IMR-90 (cell line): ENCODE measurements around the gene OR11A1. TPM values are rescaled to one million over a fixed set of nuclear protein-coding genes. Genes with fewer than 3 reads are reported as not detected.

Experiments used
- ATAC-seq: fragments of 200-7000 bp; cut with Tn5 transposase; 2 replicates; pipeline ENCODE4 v1.9.1; 2020; ENCODE audit warnings: low read depth, mild to moderate bottlenecking, moderate library complexity
- BruUV-seq: library from RNA; stranded (reverse); fragments of 400-500 nt; replicated peaks from 2 replicates; lab custom pipeline; 2021; lab: Mats Ljungman, UMichigan
- CTCF ChIA-PET: fragments of 300-600 bp; formaldehyde crosslinking; extraction: SDS; loops from one replicate; lab custom pipeline; 2021; ENCODE audit warnings: antibody characterized with exemption; lab: Yijun Ruan, JAX
- POLR2A ChIA-PET: fragments of 300-600 bp; sonication (Branson Sonifier 250); formaldehyde crosslinking; loops from one replicate; lab custom pipeline; 2022; ENCODE audit warnings: antibody characterized with exemption; ENCODE audit not compliant: unreplicated experiment; lab: Charles Lee
- DNase-seq: peaks from one replicate; pipeline ENCODE4 v3.0.0; 2013
- H2AFZ ChIP-seq: replicated peaks from 2 replicates; pipeline ENCODE3; 2013; ENCODE audit warnings: low read length, mild to moderate bottlenecking; ENCODE audit not compliant: poor library complexity
- H2AK5ac ChIP-seq: 2 replicates; pipeline ENCODE4 v1.6.1; 2013; ENCODE audit warnings: low read depth, low read length, inconsistent platforms
- H2AK9ac ChIP-seq: replicated peaks from 2 replicates; pipeline ENCODE3; 2013; ENCODE audit warnings: mild to moderate bottlenecking, low read depth, low read length, moderate library complexity; ENCODE audit not compliant: poor library complexity
- H2BK120ac ChIP-seq: 2 replicates; pipeline ENCODE4 v1.6.1; 2013; ENCODE audit warnings: low read depth, low read length, inconsistent platforms
- H2BK15ac ChIP-seq: 3 replicates; pipeline ENCODE4 v1.6.1; 2013; ENCODE audit warnings: low read depth, low read length, inconsistent platforms
- H2BK20ac ChIP-seq: 2 replicates; pipeline ENCODE4 v1.6.1; 2013; ENCODE audit warnings: low read depth, mild to moderate bottlenecking, inconsistent platforms, low read length, moderate library complexity
- H2BK5ac ChIP-seq: 2 replicates; pipeline ENCODE4 v1.6.1; 2013; ENCODE audit warnings: mild to moderate bottlenecking, low read depth, low read length, inconsistent platforms; ENCODE audit not compliant: poor library complexity, severe bottlenecking
- H3K14ac ChIP-seq: replicated peaks from 2 replicates; pipeline ENCODE4 v1.6.1; 2013; ENCODE audit warnings: low read depth, low read length, inconsistent platforms
- H3K18ac ChIP-seq: 2 replicates; pipeline ENCODE4 v1.6.1; 2013; ENCODE audit warnings: low read depth, low read length, control low read depth
- H3K23ac ChIP-seq: 2 replicates; pipeline ENCODE4 v1.6.1; 2013; ENCODE audit warnings: low read depth, low read length, inconsistent platforms
- H3K27ac ChIP-seq: 2 replicates; pipeline ENCODE4 v1.5.1; 2013; ENCODE audit warnings: mild to moderate bottlenecking, control low read depth, low read length; ENCODE audit not compliant: insufficient read depth
- H3K27me3 ChIP-seq: 2 replicates; pipeline ENCODE4 v1.6.1; 2013; ENCODE audit warnings: low read length; ENCODE audit not compliant: control insufficient read depth, insufficient read depth
- H3K36me3 ChIP-seq: 2 replicates; pipeline ENCODE4 v1.6.1; 2013; ENCODE audit warnings: low read length, mixed read lengths; ENCODE audit not compliant: control insufficient read depth, insufficient read depth
- H3K4ac ChIP-seq: 2 replicates; pipeline ENCODE4 v1.6.1; 2013; ENCODE audit warnings: low read depth, low read length, inconsistent platforms
- H3K4me1 ChIP-seq: 2 replicates; pipeline ENCODE4 v1.6.1; 2013; ENCODE audit warnings: low read length, mixed read lengths; ENCODE audit not compliant: control insufficient read depth, insufficient read depth
- H3K4me2 ChIP-seq: 2 replicates; pipeline ENCODE4 v1.6.1; 2013; ENCODE audit warnings: low read depth, mild to moderate bottlenecking, control low read depth, low read length, moderate library complexity
- H3K4me3 ChIP-seq: 2 replicates; pipeline ENCODE4 v1.5.1; 2013; ENCODE audit warnings: low read depth, mild to moderate bottlenecking, control low read depth, low read length, moderate library complexity; ENCODE audit not compliant: insufficient read depth
- H3K56ac ChIP-seq: 2 replicates; pipeline ENCODE4 v1.6.1; 2013; ENCODE audit warnings: low read length, inconsistent platforms; ENCODE audit not compliant: insufficient read depth; ENCODE audit errors: extremely low read depth
- H3K79me1 ChIP-seq, 2 experiments: 2 replicates each; pipeline ENCODE4 v1.6.1; 2013; ENCODE audit warnings: low read length in 2 of 2, inconsistent platforms in 1 of 2, low read depth in 1 of 2
- H3K9ac ChIP-seq: 2 replicates; pipeline ENCODE4 v1.6.1; 2013; ENCODE audit warnings: low read depth, low read length, control low read depth
- H3K9me1 ChIP-seq: 2 replicates; pipeline ENCODE4 v1.6.1; 2013; ENCODE audit warnings: low read length, inconsistent platforms; ENCODE audit not compliant: insufficient read depth
- H3K9me3 ChIP-seq: 2 replicates; pipeline ENCODE4 v1.6.1; 2013; ENCODE audit warnings: low read length; ENCODE audit not compliant: control insufficient read depth, insufficient read depth
- H4K20me1 ChIP-seq: 2 replicates; pipeline ENCODE4 v1.6.1; 2013; ENCODE audit warnings: low read length, inconsistent platforms; ENCODE audit not compliant: insufficient read depth
- H4K5ac ChIP-seq: 2 replicates; pipeline ENCODE4 v1.6.1; 2013; ENCODE audit warnings: mild to moderate bottlenecking, low read depth, low read length, control low read depth
- H4K8ac ChIP-seq, 2 experiments: 2 replicates each; pipeline ENCODE4 v1.6.1; 2013; ENCODE audit warnings: low read depth in 2 of 2, low read length in 2 of 2, control low read depth in 1 of 2, inconsistent platforms in 1 of 2
- H4K91ac ChIP-seq: 2 replicates; pipeline ENCODE4 v1.6.1; 2013; ENCODE audit warnings: low read depth, low read length, inconsistent platforms; ENCODE audit not compliant: insufficient read depth
- CHD1 ChIP-seq: IDR thresholded peaks from 2 replicates; pipeline ENCODE4 v1.6.1; 2012; ENCODE audit warnings: low read depth, low read length, improper control_type of control experiment
- MXI1 ChIP-seq: IDR thresholded peaks from 2 replicates; pipeline ENCODE4 v1.6.1; 2012; ENCODE audit warnings: low read depth, mild to moderate bottlenecking, low read length, moderate library complexity, borderline replicate concordance
- NFE2L2 ChIP-seq: fragments of 150-350 bp; IDR thresholded peaks from 2 replicates; pipeline ENCODE4 v1.6.1; 2016; ENCODE audit warnings: low read depth, mild to moderate bottlenecking, low read length
- RAD21 ChIP-seq: IDR thresholded peaks from 2 replicates; pipeline ENCODE4 v1.6.1; 2012; ENCODE audit warnings: low read length, improper control_type of control experiment
- RCOR1 ChIP-seq: IDR thresholded peaks from 2 replicates; pipeline ENCODE4 v1.6.1; 2012; ENCODE audit warnings: mild to moderate bottlenecking, low read length, improper control_type of control experiment; ENCODE audit not compliant: insufficient replicate concordance
- WGBS, 2 experiments: methylation state at CpG; one replicate each; pipeline versions ENCODE4 v1.1.5 to v1.1.7; 2013; ENCODE audit warnings: missing lambda C conversion rate in 2 of 2; ENCODE audit not compliant: insufficient read length in 1 of 2; ENCODE audit errors: extremely low coverage in 2 of 2; 5-methylcytosine and 5-hydroxymethylcytosine counted together
- dilution Hi-C: fragments of 300-500 bp; cut with HindIII; formaldehyde crosslinking; loops from one replicate; pipeline ENCODE4 v1.14.3; 2018; ENCODE audit warnings: low sequenced_read_pairs; ENCODE audit not compliant: unreplicated experiment
- in situ Hi-C: fragments of 300-500 bp; cut with MboI; formaldehyde crosslinking; loops from 3 replicates; pipeline ENCODE4 v1.14.3; 2019; ENCODE audit warnings: low sequenced_read_pairs, inconsistent platforms, mixed read lengths
- intact Hi-C: fragments of 100-400 bp; cut with micrococcal nuclease; formaldehyde crosslinking; loops from 2 replicates; pipeline ENCODE4 v1.10.0; 2022
- polyA plus RNA-seq, 3 experiments: library from polyadenylated mRNA; depleted of rRNA; stranded (reverse); fragments of >200 nt; gene quantifications; 2 replicates each; pipeline ENCODE4 v1.2.3, GENCODE V29; 2012; ENCODE audit warnings: low replicate concordance in 1 of 3
- total RNA-seq: library from RNA; depleted of rRNA; stranded (reverse); fragments of >200 nt; gene quantifications from 2 replicates; pipeline ENCODE4 v1.2.3, GENCODE V29; 2012
- TF ChIP-seq, protein P1 (sequence below): conservative IDR thresholded peaks from 2 replicates; pipeline ENCODE4 v1.5.1; 2012; ENCODE audit warnings: mild to moderate bottlenecking, low read depth, low read length, improper control_type of control experiment

OR11A1 gene
- total and polyA plus RNA-seq, 2 of the 4 experiments (the other 2 are of a cell fraction), result not detected

DNA sequence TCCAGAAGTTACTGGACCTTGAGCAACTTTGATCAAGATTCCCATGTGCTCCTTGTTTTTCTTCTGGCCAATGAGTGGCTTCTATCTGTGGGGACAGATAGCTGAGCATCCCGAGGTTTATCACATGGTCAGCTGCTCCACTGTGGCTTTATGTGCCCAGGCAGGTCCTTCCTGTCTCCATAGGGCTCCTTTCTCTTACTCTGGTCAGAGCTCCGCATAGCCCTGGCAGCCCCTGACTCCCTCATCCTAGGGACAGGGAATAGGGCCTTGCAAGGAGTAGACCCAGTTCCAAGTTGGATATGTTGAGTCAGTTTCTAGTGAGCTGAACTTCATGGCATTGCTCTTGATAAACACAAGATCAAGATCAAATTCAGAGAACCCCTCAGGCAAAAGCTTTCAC, 37.3 kb upstream of the OR11A1 start:
- dilution Hi-C loops (no loop called here), in situ Hi-C loops (no loop called here), intact Hi-C loops (no loop called here)
- Histone ChIP-seq H2BK15ac (no peak overlapping the region), H3K4me1 (no peaks in the 10 kb centered on the region), H3K14ac (no peak overlapping the region), H3K9ac (no peak overlapping the region), H4K91ac (no peak overlapping the region), H2AK5ac (no peak overlapping the region), H3K18ac (no peak overlapping the region), H4K20me1 (no peaks in the 10 kb centered on the region), H3K56ac (no peak overlapping the region), H3K23ac (no peak overlapping the region), H2AK9ac (no peak overlapping the region), H2BK120ac (no peak overlapping the region), H3K9me3 (peaks cover 6% of the 10 kb centered on the region), H3K27ac (no peak overlapping the region), H3K9me1 (no peaks in the 10 kb centered on the region), H2AFZ (no peak overlapping the region), H4K8ac (no peak overlapping the region), H3K36me3 (no peaks in the 10 kb centered on the region), H4K5ac (no peak overlapping the region), H3K4ac (no peak overlapping the region), H3K4me3 (no peak overlapping the region), H3K4me2 (no peak overlapping the region), H3K27me3 (no peaks in the 10 kb centered on the region), H3K79me1 (no peaks in the 10 kb centered on the region), H2BK5ac (no peak overlapping the region), H2BK20ac (no peak overlapping the region)
- TF ChIP-seq, protein P1, sequence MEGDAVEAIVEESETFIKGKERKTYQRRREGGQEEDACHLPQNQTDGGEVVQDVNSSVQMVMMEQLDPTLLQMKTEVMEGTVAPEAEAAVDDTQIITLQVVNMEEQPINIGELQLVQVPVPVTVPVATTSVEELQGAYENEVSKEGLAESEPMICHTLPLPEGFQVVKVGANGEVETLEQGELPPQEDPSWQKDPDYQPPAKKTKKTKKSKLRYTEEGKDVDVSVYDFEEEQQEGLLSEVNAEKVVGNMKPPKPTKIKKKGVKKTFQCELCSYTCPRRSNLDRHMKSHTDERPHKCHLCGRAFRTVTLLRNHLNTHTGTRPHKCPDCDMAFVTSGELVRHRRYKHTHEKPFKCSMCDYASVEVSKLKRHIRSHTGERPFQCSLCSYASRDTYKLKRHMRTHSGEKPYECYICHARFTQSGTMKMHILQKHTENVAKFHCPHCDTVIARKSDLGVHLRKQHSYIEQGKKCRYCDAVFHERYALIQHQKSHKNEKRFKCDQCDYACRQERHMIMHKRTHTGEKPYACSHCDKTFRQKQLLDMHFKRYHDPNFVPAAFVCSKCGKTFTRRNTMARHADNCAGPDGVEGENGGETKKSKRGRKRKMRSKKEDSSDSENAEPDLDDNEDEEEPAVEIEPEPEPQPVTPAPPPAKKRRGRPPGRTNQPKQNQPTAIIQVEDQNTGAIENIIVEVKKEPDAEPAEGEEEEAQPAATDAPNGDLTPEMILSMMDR, result no peak
- TF ChIP-seq RCOR1, result no peak
- no peak for TF ChIP-seq RAD21
- TF ChIP-seq NFE2L2, result no peak
- TF ChIP-seq CHD1, result no peak
- TF ChIP-seq MXI1, result no peak
- CTCF ChIA-PET, result no interaction called here
- no TSS peak for BruUV-seq
- POLR2A ChIA-PET, result no interaction called here
- ATAC-seq (no peak), DNase-seq (no peak)
- 20% methylated on average over 1 of the region's 2 CpGs; no CpG with 5 or more reads in 1 of the 2 experiments for WGBS, 2 experiments
